ENCODE measurements around the gene GNAO1.

DNA sequence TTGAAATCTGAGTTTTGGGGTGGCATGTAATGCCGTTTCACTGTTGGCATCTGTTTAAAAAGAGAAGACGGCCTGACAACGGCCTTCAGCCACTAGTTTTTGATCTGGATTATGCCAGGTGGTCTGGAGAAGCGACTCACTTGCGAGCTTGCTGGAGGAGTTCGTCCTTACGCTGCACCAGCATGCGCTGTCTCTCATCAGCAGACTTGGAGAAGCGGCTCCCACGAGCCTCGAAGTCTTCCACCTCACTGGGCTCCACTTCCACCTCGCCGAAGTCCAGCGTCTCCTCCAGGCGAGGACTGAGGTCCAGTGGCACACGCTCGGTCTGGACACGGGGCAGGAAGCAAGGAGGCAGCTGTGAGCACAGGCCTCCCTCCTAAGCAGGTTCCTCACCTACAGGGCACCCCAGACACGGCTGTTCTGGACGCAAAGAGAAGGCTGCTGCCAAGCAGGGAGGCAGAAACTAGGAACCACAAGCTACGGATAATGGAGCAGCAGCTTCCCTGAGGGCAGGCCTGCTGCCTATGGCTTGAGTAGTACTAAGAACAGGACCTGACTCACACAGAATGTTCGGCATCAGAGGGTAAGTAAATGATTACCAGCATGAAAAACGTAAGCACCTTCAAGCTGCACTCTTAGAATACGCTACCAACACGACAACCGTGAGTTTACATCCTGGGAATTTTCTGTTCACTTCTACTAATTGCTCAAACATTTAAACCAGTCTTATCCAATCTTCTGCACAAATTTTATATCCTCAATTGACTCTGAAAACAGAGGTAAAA, 172.7 kb downstream of the GNAO1 start:
- TF ChIP-seq, protein P1, sequence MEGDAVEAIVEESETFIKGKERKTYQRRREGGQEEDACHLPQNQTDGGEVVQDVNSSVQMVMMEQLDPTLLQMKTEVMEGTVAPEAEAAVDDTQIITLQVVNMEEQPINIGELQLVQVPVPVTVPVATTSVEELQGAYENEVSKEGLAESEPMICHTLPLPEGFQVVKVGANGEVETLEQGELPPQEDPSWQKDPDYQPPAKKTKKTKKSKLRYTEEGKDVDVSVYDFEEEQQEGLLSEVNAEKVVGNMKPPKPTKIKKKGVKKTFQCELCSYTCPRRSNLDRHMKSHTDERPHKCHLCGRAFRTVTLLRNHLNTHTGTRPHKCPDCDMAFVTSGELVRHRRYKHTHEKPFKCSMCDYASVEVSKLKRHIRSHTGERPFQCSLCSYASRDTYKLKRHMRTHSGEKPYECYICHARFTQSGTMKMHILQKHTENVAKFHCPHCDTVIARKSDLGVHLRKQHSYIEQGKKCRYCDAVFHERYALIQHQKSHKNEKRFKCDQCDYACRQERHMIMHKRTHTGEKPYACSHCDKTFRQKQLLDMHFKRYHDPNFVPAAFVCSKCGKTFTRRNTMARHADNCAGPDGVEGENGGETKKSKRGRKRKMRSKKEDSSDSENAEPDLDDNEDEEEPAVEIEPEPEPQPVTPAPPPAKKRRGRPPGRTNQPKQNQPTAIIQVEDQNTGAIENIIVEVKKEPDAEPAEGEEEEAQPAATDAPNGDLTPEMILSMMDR (IDR thresholded peaks at IDR 0.05), result no peak
- TF ChIP-seq SIN3A (IDR thresholded peaks at IDR 0.05; ENCODE audit: borderline replicate concordance, low read depth, low read length) (no peak), GABPA (IDR thresholded peaks at IDR 0.05; ENCODE audit: low read depth) (no peak), RFX5 (IDR thresholded peaks at IDR 0.05; ENCODE audit: low read length) (no peak), YY1 (IDR thresholded peaks at IDR 0.05; ENCODE audit: low read depth) (no peak), RAD21 (IDR thresholded peaks at IDR 0.05; ENCODE audit: low read length) (no peak), CHD2 (IDR thresholded peaks at IDR 0.05; ENCODE audit: low read length, partially characterized antibody) (no peak), TAF1 (IDR thresholded peaks at IDR 0.05; ENCODE audit: borderline replicate concordance, low read depth, low read length) (no peak), FOSL2 (IDR thresholded peaks at IDR 0.05; ENCODE audit: borderline replicate concordance, low read depth) (no peak)
- TF ChIP-seq, protein P2, sequence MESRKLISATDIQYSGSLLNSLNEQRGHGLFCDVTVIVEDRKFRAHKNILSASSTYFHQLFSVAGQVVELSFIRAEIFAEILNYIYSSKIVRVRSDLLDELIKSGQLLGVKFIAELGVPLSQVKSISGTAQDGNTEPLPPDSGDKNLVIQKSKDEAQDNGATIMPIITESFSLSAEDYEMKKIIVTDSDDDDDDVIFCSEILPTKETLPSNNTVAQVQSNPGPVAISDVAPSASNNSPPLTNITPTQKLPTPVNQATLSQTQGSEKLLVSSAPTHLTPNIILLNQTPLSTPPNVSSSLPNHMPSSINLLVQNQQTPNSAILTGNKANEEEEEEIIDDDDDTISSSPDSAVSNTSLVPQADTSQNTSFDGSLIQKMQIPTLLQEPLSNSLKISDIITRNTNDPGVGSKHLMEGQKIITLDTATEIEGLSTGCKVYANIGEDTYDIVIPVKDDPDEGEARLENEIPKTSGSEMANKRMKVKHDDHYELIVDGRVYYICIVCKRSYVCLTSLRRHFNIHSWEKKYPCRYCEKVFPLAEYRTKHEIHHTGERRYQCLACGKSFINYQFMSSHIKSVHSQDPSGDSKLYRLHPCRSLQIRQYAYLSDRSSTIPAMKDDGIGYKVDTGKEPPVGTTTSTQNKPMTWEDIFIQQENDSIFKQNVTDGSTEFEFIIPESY (IDR thresholded peaks at IDR 0.05; ENCODE audit: borderline replicate concordance, low read depth), result no peak
- TF ChIP-seq, protein P3, sequence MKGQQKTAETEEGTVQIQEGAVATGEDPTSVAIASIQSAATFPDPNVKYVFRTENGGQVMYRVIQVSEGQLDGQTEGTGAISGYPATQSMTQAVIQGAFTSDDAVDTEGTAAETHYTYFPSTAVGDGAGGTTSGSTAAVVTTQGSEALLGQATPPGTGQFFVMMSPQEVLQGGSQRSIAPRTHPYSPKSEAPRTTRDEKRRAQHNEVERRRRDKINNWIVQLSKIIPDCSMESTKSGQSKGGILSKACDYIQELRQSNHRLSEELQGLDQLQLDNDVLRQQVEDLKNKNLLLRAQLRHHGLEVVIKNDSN (IDR thresholded peaks at IDR 0.05; ENCODE audit: borderline replicate concordance, low read depth), result no peak
